Pancreas (tissue), 10 donors: ENCODE data around the gene PPDPF. TPM values are rescaled to one million over a fixed set of nuclear protein-coding genes. Genes with fewer than 3 reads are reported as not detected.

Experiments
- ATAC-seq, 4 donors: fragments of 200-7000 bp; cut with Tn5 transposase; one replicate each; pipeline versions ENCODE4 v1.8.0 to v1.9.1; 2020; ENCODE audit warnings: mild to moderate bottlenecking in 4 of 4, moderate library complexity in 4 of 4
- DNase-seq, 6 donors: peaks; one replicate each; pipeline ENCODE4 v3.0.0-alpha.2; 2020
- FAIRE-seq: peaks from 2 replicates; lab custom pipeline; 2012; peaks lifted over from hg19 to GRCh38; lab: Jason Lieb, UNC
- H3K27ac ChIP-seq, 4 donors: fragments of 200-600 bp; sonication (generic); 1 replicate in 3 of 4; 2 replicates in 1 of 4; pipeline versions ENCODE4 v1.5.0 to v1.8.0; 2020
- H3K27me3 ChIP-seq, 4 donors: fragments of 200-600 bp; one replicate each; pipeline ENCODE4 v1.8.0; 2021
- H3K36me3 ChIP-seq, 3 donors: fragments of 200-600 bp; sonication (generic) in 1 of 3; one replicate each; pipeline versions ENCODE4 v1.5.0 to v1.8.0; 2020 to 2021
- H3K4me1 ChIP-seq, 3 donors: fragments of 200-600 bp; one replicate each; pipeline ENCODE4 v1.8.0; 2021
- H3K4me3 ChIP-seq, 4 donors: fragments of 200-600 bp; sonication (generic) in 2 of 4; one replicate each; pipeline versions ENCODE4 v1.5.0 to v1.8.0; 2020 to 2021
- H3K9me3 ChIP-seq, 4 donors: fragments of 200-600 bp; one replicate each; pipeline ENCODE4 v1.8.0; 2021
- CTCF ChIP-seq, 4 donors: fragments of 200-600 bp; sonication (generic) in 3 of 4; IDR thresholded peaks; one replicate each; pipeline versions ENCODE4 v1.5.0 to v1.8.0; 2021; ENCODE audit warnings: antibody characterized with exemption in 4 of 4
- WGBS, 2 donors: extraction: QIAGEN DNeasy Blood & Tissue Kit; methylation state at CpG; one replicate each; pipeline ENCODE4 v1.1.7; 2013; 5-methylcytosine and 5-hydroxymethylcytosine counted together
- intact Hi-C, 3 donors: fragments of 100-400 bp; cut with DNase I; formaldehyde crosslinking; loops; one replicate each; pipeline versions ENCODE4 v1.11.1 to v1.14.2; 2022
- polyA plus RNA-seq, 2 donors: library from polyadenylated mRNA; stranded (reverse); fragments of 200-250 nt; gene quantifications; one replicate each; pipeline ENCODE4 v1.2.3, GENCODE V29; 2013
- total RNA-seq, 6 donors: library from RNA; stranded (reverse); fragmentation: NEBNext Ultra II Directional in 4 of 6; extraction: Animal tissue kit (Norgen Biotek cat#: 25700) in 4 of 6; gene quantifications; one replicate each; pipeline versions ENCODE4 v1.2.1 to v1.2.4, GENCODE V29; 2021 to 2023
- donor health status: healthy with polysubstance abuse.
- donor health status: DM: no; HTN: no; CAD: no; lungs with moderate emphysema.
- donor health status: DM: no; HTN: no; CAD: no.
- donor health status: control.
- donor health status: control.
- donor health status: Bipolar disorder and iron deficiency.
- donor health status: DM: yes; HTN: yes; CAD: no.
- donor health status: DM: no; HTN: no; CAD: no.
- donor health status: DM: no; HTN: no; CAD: no.
- donor health status: DM: yes; HTN: yes; CAD: no.

The PPDPF gene
- total and polyA plus RNA-seq, 8 donors, result 77.7 to 224 (median 155) TPM

- H3K4me3 ChIP-seq, result no peak overlapping the region
- no peak for DNase-seq
- peaks cover 3 to 10% (median 4%) of the 10 kb centered on the region in 3 donors for H3K4me1 ChIP-seq
- H3K27ac ChIP-seq, result no peak overlapping the region
- no peaks in the 10 kb centered on the region for H3K9me3 ChIP-seq
- no peaks in the 10 kb centered on the region for H3K27me3 ChIP-seq
- H3K36me3 ChIP-seq, result no peaks in the 10 kb centered on the region
- TF ChIP-seq CTCF (IDR thresholded peaks at IDR 0.05), result no peak
- intact Hi-C loops, result loop anchor here in 1 of 3 donors (10.0 kb wide), 1 partner anchor 423 kb away; the partner anchor contains the start of gene ZNF512B
- no peak for FAIRE-seq
- 56 to 68% methylated on average over 36 of the region's 36 CpGs for WGBS, 2 donors
- no peak for ATAC-seq
These were observed 21.5 kb downstream of the PPDPF start for GRCh38 chr20:63542031-63542559.

- TF ChIP-seq CTCF (IDR thresholded peaks at IDR 0.05), result no peak
- Histone ChIP-seq H3K4me3 (no peak overlapping the region), H3K36me3 (no peaks in the 10 kb centered on the region), H3K9me3 (no peaks in the 10 kb centered on the region), H3K27me3 (no peaks in the 10 kb centered on the region), H3K4me1 (peaks cover 3 to 10% (median 4%) of the 10 kb centered on the region in 3 donors), H3K27ac (no peak overlapping the region)
- ATAC-seq, result no peak
- 80 to 85% methylated on average over 9 to 10 of the region's 10 CpGs for WGBS, 2 donors
- DNase-seq, result no peak
- no peak for FAIRE-seq
- intact Hi-C loops, result loop anchor here in 1 of 3 donors (10.0 kb wide), 1 partner anchor 422 kb away; the partner anchor contains the start of gene ZNF512B
These were observed 22.1 kb downstream of the PPDPF start for GRCh38 chr20:63542696-63543095.

GRCh38 chr20:63543131-63543530 is 22.6 kb downstream of the PPDPF start:
- Histone ChIP-seq H3K27me3 (no peaks in the 10 kb centered on the region), H3K9me3 (no peaks in the 10 kb centered on the region), H3K4me3 (no peak overlapping the region), H3K27ac (no peak overlapping the region), H3K4me1 (peaks cover 3 to 10% (median 4%) of the 10 kb centered on the region in 3 donors), H3K36me3 (no peaks in the 10 kb centered on the region)
- no peak for TF ChIP-seq CTCF (IDR thresholded peaks at IDR 0.05)
- DNase-seq, result no peak
- no peak for FAIRE-seq
- intact Hi-C loops, result loop anchor here in 1 of 3 donors (10.0 kb wide), 1 partner anchor 422 kb away; the partner anchor contains the start of gene ZNF512B
- no peak for ATAC-seq
- 83 to 89% methylated on average over 10 of the region's 10 CpGs for WGBS, 2 donors

- 67 to 73% methylated on average over 6 of the region's 6 CpGs for WGBS, 2 donors
- FAIRE-seq, result no peak
- intact Hi-C loops, result loop anchor here in 1 of 3 donors (10.0 kb wide), 1 partner anchor 421 kb away; the partner anchor contains the start of gene ZNF512B
These were observed 23.2 kb downstream of the PPDPF start for GRCh38 chr20:63543733-63544132.

More at GRCh38 chr20:63543733-63544132, 23.2 kb downstream of the PPDPF start:
- Histone ChIP-seq H3K9me3 (no peaks in the 10 kb centered on the region), H3K27me3 (no peaks in the 10 kb centered on the region), H3K36me3 (no peaks in the 10 kb centered on the region), H3K27ac (no peak overlapping the region), H3K4me1 (peaks cover 3 to 6% (median 4%) of the 10 kb centered on the region in 3 donors), H3K4me3 (no peak overlapping the region)
- ATAC-seq (no peak), DNase-seq (no peak)
- TF ChIP-seq CTCF (IDR thresholded peaks at IDR 0.05), result no peak
